Chondrocyte (in vitro differentiated cells): ENCODE results near the gene NOX5. TPM values are rescaled to one million over a fixed set of nuclear protein-coding genes. Genes with fewer than 3 reads are reported as not detected.

Experiments used
- DNase-seq: peaks from one replicate; pipeline ENCODE4 v3.0.0; 2021; ENCODE audit warnings: mixed read lengths, low spot score
- H3K27ac Mint-ChIP-seq: one replicate; pipeline ENCODE4 v1.8.0; 2021; ENCODE audit warnings: mild to moderate bottlenecking, moderate library complexity, mixed read lengths; ENCODE audit not compliant: unreplicated experiment
- H3K27me3 Mint-ChIP-seq: 2 replicates; pipeline ENCODE4 v1.8.0; 2021; ENCODE audit warnings: low read depth, mixed read lengths
- H3K36me3 Mint-ChIP-seq: 2 replicates; pipeline ENCODE4 v1.8.0; 2021; ENCODE audit warnings: low read depth, mixed read lengths
- H3K4me1 Mint-ChIP-seq: 2 replicates; pipeline ENCODE4 v1.8.0; 2021; ENCODE audit warnings: low read depth, mild to moderate bottlenecking, mixed read lengths
- H3K4me3 Mint-ChIP-seq: one replicate; pipeline ENCODE4 v1.8.0; 2021; ENCODE audit warnings: mild to moderate bottlenecking, moderate library complexity, mixed read lengths; ENCODE audit not compliant: unreplicated experiment
- H3K9me3 Mint-ChIP-seq: 2 replicates; pipeline ENCODE4 v1.8.0; 2021; ENCODE audit warnings: low read depth, mixed read lengths
- total RNA-seq: library from RNA; stranded (reverse); gene quantifications from 3 replicates; pipeline ENCODE4 v1.2.1, GENCODE V29; 2021
- TF ChIP-seq, protein P1 (sequence below): fragments of 200-600 bp; sonication (generic); IDR thresholded peaks from 2 replicates; pipeline ENCODE4 v1.5.0; 2021; ENCODE audit warnings: antibody characterized with exemption, mild to moderate bottlenecking, moderate library complexity

Gene NOX5
- total RNA-seq, 1 donor from 2014 or later = not detected

DNA sequence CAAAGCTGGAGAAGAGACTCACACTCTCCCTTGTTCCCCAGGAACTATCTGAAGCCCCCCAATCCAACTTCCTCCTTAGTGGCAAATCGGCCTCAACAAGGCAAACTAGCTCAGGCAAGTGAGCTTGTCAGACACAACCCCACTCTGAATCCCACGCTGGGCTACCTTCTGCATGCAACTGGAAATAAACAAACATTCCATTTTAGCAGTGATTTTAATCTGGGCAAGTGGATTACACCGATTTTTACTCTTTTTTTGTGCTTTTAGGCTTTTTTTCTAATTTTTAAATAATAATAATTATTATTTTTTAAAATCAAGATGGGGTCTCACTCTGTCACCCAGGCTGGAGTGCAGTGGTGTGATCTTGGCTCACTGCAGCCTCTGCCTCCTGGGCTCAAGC is 2.9 kb upstream of the NOX5 start:
- H3K27me3 Mint-ChIP-seq = peaks cover 3% of the 10 kb centered on the region
- TF ChIP-seq, protein P1, sequence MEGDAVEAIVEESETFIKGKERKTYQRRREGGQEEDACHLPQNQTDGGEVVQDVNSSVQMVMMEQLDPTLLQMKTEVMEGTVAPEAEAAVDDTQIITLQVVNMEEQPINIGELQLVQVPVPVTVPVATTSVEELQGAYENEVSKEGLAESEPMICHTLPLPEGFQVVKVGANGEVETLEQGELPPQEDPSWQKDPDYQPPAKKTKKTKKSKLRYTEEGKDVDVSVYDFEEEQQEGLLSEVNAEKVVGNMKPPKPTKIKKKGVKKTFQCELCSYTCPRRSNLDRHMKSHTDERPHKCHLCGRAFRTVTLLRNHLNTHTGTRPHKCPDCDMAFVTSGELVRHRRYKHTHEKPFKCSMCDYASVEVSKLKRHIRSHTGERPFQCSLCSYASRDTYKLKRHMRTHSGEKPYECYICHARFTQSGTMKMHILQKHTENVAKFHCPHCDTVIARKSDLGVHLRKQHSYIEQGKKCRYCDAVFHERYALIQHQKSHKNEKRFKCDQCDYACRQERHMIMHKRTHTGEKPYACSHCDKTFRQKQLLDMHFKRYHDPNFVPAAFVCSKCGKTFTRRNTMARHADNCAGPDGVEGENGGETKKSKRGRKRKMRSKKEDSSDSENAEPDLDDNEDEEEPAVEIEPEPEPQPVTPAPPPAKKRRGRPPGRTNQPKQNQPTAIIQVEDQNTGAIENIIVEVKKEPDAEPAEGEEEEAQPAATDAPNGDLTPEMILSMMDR = no peak
- peaks cover 16% of the 10 kb centered on the region for H3K9me3 Mint-ChIP-seq
- peaks cover 5% of the 10 kb centered on the region for H3K36me3 Mint-ChIP-seq
- no peaks in the 10 kb centered on the region for H3K4me1 Mint-ChIP-seq
- no peak overlapping the region for H3K4me3 Mint-ChIP-seq
- no peak for DNase-seq
- no peak overlapping the region for H3K27ac Mint-ChIP-seq

DNA sequence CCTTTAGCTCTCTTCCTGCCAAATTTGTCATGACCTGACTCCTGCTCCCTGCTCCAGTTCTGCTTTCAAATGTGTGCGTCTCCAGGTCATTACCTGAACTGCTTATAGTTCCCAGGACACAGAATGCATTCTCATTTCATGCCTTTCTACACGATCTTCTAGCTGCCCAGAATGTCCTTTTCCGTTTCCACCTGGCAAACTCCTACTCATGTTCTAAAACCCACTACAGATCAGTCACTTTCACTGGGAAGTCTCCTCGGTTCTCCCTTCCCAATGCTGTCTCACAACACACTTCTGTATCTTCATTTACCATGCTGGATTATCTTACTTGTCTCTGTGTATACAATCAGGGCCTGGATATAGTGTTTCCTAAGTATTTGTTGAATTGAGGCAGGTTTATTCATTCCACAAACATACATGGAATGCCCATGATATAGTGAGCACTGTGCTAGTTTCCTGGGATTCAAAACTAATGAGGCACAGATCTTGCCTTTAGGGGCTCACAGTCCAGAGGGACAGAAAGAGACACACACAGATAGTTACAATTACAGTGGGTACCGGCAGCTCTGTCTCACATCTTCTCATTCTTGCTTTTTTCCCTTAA is 1.6 kb upstream of the NOX5 start:
- H3K9me3 Mint-ChIP-seq = peaks cover 12% of the 10 kb centered on the region
- H3K27me3 Mint-ChIP-seq = peaks cover 3% of the 10 kb centered on the region
- no peak for DNase-seq
- H3K4me3 Mint-ChIP-seq = no peak overlapping the region
- TF ChIP-seq, protein P1 = no peak
- no peaks in the 10 kb centered on the region for H3K4me1 Mint-ChIP-seq
- H3K36me3 Mint-ChIP-seq = peaks cover 1% of the 10 kb centered on the region
- no peak overlapping the region for H3K27ac Mint-ChIP-seq

DNA sequence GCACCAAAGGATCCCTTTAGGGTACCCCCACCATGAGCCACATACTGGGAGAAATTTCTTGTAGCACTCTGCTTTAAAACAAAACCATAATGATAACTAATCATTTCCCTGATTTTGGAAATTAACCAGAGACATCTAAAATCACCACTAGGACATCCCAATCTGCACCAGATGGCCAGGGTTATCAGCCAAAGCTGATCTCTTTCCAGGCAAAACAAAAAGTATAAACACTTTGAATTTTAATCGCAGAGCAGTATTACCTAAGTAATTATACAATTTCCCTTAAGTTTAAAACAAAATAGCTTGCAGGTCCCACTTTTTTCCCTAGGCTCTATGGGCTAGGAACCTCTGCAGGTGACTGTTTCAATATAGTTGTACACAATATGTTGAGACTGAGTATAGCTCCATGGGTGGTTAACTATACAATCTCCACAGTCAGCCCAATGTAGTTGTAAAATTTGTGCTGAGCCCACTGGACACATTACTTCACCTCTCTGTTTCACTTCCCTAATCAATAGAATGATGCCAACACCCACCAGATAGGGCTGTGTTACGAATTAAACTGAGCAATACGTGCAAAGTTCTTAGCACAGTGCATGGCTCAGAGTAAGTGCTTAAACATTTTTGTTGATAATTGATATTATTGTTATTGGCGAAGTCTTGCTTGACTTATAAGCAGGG is 629 bp upstream of the NOX5 start:
- no peak overlapping the region for H3K4me3 Mint-ChIP-seq
- no peaks in the 10 kb centered on the region for H3K4me1 Mint-ChIP-seq
- H3K27ac Mint-ChIP-seq = no peak overlapping the region
- H3K36me3 Mint-ChIP-seq = peaks cover 1% of the 10 kb centered on the region
- TF ChIP-seq, protein P1 = no peak
- peaks cover 6% of the 10 kb centered on the region for H3K9me3 Mint-ChIP-seq
- H3K27me3 Mint-ChIP-seq = peaks cover 3% of the 10 kb centered on the region
- no peak for DNase-seq

DNA sequence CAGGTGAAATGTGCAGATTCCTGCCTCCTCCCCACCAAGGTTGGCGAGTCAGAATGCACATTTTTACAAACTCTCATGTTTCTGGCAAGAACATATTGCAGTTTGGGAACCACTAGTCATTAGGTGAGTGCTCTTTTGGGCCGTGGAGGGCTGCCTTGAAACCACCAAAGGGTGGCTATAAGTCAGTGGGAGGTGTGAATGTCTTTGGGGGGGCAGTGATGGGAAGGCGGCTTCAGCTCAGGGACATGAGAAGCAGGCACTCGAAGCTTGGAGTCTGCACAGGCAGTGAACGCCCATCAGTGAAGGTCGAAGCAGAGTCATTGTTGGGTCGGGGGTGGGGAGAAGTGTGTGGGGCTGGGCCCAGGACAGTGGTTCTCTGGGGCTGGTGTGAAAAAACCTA is 1.1 kb downstream of the NOX5 start:
- DNase-seq = no peak

DNA sequence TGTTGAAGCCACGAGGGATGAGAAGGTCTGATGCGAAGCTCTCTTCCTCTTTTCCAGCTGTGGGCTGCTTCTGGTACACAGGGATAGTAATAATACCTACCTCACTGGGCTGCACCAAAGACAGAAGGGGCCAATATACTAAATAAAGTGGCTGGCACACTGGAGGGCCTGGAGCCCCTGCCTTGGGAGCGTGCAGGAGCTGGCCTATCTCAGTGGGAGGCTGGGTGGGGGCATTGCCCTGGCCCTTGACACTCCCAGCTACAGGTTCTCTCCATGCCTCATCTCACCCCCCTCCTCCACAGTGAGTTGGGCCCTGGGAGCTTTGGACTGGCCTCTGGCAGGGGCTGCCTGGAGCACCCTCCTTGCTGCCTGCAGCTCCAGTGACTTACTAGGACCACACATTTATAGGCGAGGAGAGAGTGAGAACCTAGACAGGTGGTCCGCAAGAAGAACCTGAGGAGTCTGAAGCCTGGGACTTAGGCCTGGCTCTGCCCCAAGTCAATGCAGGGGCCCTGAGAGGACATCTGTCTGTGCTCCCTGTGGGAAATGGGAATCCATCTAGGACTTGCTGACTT is 1.6 kb downstream of the NOX5 start:
- Mint-ChIP-seq H3K27me3 (peaks cover 3% of the 10 kb centered on the region), H3K9me3 (no peaks in the 10 kb centered on the region), H3K4me1 (no peaks in the 10 kb centered on the region), H3K27ac (no peak overlapping the region), H3K4me3 (no peak overlapping the region), H3K36me3 (no peaks in the 10 kb centered on the region)
- TF ChIP-seq, protein P1 = no peak
- DNase-seq = no peak

More for the DNA sequence above, 1.1 kb downstream of the NOX5 start:
- Mint-ChIP-seq H3K27me3 (peaks cover 3% of the 10 kb centered on the region), H3K9me3 (no peaks in the 10 kb centered on the region), H3K4me1 (no peaks in the 10 kb centered on the region), H3K4me3 (no peak overlapping the region), H3K36me3 (no peaks in the 10 kb centered on the region), H3K27ac (no peak overlapping the region)
- TF ChIP-seq, protein P1 = no peak
